Amniotic stem cell (primary cell): ENCODE measurements around the gene MFSD6.
"Not testable (repeated sequence)": the region's sequence is repeated elsewhere in the genome, so short reads cannot be mapped to it uniquely, and the experiment has no call there.

Experiments
- DNase-seq: peaks from one replicate; lab custom pipeline; 2025; lab: John Stamatoyannopoulos, UW

Gene MFSD6

DNA sequence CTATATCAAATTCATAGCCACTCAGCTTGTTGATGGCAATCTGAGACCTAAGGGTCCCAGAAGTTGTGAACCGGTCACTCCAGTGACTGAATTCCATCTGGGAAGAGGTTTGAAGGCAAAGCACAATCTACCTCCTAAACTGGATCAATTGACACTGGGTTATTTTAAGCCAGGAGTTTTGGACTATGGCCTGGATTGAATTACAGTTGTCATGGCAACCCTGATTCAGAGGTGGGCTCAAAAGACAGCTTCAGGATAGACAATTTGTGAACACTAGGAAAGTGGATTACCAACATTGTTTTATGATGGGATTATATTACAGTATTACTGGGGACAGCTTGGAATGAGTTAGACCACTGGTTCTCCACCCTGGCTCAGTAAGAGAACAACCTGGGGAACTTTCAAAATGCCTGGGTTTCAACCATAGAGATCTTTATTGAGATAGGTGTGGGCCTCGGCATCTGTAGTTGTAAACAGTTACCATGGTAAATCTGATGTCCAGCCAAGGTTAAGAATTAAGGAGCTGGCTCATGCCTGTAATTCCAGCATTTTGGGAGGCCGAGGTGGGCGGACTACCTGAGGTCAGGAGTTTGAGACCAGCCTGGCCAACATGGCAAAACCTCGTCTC is 58.8 kb downstream of the MFSD6 start:
- DNase-seq, result no peak

DNA sequence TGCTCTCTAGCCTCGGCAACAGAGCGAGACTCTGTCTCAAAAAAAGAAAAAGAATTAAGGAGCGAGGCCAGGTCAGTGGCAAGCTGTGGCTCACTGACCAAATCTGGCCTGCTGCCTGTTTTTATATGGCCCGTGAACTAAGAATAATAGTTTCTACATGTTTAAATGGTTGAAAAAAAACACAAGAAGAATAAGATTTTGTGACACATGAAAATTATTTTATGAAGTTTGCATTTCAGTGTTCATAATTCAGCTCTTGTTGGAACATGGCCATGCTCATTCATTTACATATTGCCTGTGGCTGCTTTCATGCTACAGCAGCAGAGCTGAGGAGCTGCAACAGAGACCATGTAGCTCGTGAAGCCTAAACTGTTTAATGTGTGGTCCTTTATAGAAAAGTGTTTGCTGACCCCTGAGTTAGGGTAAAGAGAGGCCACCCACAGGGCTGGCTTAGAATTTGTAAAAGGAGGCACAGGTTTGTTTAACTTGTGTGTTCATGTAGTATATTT is 59.5 kb downstream of the MFSD6 start:
- DNase-seq, result no peak

DNA sequence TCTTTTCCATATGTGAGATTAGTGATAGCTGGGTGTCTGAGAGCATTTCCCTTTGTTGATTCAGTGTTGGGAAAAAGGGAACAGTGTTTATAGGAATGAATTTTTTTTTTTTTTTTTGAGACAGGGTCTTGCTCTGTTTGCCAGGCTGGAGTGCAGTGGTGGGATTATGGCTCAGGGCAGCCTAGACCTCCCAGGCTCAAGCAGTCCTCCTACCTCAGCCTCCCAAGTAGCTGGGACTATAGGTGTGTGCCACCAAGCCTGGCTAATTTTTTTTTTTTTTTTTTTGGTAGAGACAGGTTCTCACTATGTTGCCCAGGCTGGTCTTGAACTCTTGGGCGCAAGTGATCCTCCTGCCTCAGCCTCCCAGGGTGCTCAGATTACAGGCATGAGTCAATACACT is 60.2 kb downstream of the MFSD6 start:
- DNase-seq, result not testable (repeated sequence)

DNA sequence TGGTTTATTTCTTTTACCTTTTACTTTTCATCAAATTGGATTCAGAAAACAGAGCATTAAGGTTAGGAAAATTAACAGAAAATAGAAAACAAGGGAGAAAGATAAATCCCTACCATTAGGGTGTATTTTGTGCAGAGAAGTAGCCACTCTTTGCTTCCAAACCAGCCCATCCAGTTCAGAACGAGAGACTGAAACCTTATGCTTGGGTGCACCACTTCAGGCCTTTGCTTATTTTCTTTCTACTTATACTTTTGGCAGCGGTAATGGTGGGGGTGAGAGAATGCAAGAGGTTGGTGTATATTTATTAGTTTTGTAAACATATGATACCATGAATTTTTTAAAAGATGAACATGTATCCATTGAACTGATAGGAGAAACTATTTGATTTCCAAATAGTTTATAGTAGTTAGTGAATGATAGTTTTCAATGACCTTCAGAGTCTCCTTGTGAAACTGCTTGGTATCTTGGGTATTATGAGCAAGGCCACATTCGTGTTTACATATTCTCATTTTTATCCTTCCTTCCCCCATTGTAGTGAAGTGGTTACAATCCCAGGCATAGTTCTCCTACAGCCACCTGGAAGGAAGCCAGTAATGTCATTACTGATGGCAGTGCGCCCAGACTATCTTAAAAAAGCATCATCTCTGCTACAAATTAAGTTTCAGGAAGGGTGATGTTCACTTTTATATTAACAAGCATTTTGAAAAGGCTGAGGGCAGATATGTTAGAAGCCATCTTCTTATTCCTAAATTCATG is 60.8 kb downstream of the MFSD6 start:
- DNase-seq, result peak; percentile 80

DNA sequence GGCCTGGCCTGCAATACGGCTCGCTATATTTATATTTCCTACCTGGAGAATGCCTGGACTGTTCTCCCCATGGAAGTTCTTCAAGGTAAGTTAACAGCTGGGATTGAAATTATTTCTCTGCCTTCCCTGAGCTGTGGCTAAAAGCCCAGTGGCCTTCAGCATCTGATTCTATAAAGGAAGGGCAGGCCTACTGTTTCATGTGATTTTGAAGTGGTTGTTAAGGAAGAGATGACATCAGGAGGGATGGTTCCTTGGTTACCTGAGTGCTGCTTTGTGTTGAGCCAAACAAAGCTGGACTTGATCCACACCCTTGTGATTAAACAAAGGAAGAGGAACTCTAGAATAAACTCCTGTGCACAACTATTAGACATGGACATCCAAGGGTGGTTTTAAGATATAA is 61.6 kb downstream of the MFSD6 start:
- no peak for DNase-seq

DNA sequence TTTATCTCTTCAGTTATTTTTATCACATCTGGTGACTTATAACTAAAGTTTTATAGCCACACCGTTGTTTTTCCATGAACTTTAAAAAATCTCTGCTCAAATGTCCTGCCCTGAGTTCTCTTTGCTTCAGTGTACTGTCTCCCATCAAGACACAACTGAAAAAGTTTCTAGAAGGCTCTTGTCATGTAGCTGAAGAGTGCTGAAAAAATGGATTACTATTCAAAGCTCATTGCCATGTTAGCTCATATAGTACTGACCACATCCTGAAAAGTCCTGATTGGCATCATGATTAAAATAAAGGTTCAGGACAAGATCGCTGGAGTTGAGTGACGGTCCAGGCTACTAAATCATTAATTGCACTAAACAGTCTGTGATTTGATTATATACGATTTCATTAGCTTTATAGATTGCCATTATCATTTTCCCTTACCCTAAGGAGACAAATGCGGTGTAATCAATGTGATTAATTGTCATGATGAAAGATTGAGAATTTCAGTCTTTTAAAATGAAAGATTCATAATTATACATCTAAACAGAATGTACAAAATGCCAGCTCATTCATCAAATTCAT is 62.2 kb downstream of the MFSD6 start:
- DNase-seq, result no peak

DNA sequence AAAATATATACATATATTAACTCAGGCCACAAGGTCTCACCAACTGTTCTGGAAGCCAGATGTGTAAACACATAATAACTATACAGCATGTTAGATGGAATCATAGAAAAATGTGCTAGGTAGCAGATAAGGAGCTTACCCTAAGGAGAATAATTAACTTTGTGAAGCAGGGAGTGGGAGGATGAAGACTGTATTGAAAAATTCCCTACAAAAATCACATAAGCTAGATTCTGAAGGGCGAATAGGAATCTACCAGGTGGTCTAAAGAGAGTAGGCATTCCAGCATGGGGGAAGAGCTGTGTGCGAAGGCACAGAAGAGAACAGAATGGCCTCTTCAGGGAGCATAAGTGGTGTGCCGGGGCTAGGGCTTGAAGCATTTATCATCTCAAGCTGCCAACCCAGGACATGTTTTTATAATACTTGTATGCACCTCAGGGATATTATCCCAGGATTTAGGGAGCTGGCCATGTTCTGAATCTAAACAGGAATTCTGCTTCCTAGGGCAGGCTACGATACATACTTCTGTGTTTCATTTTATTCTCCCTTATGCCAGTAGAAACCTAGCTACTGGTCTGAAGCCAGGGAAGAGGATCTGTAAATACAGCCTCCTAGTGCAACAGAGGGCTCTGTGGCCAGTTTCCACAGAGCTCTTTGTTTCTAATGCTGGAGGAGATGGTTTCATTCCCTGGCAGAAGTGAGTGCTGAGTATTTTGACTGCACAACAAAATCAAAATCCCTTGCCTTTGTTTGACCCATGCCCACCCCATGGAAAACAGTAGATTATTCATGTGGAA is 69.7 kb downstream of the MFSD6 start:
- no peak for DNase-seq

DNA sequence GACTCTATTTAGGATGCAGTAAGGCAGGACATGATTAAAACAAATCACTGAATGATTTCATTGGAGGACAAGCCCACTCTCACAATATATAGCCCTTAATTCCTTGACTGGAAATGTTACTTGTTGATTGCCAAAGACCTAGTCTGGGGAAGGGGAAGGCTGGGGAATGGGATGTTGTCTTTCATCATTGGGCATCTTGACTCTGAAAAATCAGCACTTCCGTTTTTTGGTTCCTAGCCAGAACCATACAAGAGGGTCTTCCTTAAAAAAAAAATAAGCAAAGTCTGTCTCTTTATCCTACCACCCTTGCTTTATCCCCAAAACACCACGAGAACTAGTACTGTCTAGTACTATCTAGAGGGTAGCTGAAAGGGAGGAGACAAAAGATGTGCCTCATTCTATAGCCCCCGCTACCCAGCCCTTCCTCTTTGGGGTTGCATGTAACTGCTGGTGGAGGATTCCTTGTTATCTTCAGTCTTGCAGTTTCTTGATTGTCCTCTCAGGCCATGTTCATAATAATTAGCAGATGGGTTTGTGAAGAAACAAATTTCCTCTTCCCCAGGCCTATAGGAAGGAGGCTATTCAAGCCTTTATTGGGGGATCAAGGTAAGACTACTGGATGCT is 70.5 kb downstream of the MFSD6 start:
- no peak for DNase-seq

DNA sequence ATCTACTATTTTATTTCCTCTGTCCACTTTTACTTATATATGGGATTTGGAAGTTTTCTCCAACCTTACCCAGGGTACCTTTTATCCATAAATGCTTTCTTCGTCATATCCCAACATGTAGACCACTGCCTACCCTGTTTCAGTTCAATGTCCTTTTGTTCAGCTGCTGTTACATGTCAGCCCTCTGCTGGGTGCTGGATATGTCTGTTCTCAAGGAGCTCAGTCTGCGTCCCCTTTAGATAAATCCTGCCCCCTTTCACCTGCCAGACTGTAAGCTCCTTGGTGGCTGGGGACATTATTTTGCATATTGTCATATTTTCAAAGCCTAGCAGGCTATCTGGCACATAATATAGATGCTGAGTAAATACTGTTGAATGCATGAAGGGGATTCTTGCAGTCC is 73.2 kb downstream of the MFSD6 start:
- DNase-seq, result no peak

DNA sequence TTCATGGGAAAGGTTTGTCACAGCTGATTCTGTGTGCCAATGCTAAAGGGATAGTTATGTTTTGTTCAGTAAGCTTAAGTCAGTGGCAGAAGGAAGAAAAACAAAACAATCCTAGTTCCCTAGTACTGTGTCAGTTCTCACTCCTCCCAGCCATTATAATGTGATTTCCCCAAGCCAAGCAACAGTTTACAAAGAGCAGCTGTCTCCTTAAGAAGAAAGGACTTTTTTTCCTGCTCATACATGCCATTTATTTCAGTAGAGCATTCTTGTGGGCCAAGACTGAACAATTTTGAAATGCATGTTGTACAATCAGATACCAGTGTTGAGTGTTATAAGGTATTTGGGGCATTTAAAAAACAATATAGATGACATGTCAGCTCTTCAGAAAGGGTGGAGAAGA is 74.3 kb downstream of the MFSD6 start:
- DNase-seq, result no peak

DNA sequence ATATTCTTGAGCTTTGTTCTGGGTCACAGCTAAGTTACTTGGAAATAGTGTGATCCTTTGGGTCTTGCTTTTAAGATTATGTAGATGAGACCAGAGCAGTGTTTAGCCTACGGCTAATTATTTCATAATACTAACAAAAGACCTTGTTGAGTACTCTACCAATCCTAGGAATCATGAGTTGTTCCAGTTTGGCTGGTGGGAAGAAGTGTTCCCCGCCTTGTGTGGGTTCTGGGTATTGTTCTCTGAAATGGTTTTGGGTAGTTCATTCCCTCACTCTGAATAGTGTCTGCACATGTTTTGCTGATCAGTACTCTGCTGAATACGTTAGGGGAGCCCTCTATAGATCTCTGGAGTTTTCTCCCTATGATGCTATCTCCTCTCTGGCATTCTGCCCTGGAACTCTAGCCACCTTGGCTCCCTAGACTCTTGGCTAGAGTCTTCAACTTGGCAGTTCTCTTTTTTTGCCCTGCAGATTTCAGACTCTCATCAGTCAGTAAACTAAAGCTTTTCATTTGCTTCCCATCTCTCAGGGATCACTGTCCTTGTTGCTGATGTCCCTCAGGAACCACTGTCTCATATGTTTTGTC is 78.0 kb downstream of the MFSD6 start:
- no peak for DNase-seq

DNA sequence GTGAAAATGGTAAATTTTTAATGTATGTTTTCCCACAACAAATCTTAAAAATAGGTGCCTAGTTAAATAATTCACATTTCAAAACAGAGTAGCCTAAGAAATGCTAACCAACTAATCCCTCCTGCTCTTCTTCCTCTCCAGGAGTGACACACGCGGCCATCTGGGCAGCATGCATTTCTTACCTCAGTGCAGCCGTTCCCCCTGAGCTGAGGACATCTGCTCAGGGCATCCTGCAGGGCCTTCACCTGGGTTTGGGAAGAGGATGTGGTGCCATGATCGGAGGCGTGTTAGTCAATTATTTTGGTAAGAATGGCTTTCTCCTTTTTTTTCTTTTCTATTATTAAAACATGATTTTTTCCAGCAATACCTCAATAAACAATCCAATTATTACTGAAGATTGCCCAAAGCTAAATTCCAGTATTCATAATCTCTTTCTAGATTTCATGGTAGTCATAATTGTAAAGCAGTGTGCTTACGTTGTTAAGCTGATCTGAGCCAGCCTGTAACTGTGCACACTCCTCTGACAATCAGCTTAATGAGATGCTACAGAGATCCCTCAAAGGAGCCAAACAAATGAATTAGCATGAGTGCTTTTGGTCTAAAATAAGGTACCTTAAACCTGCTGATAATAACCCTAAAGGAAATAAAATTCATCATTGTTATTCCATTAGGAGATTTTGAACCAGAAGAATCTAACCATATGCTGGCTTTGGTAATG is 80.5 kb downstream of the MFSD6 start:
- no peak for DNase-seq

DNA sequence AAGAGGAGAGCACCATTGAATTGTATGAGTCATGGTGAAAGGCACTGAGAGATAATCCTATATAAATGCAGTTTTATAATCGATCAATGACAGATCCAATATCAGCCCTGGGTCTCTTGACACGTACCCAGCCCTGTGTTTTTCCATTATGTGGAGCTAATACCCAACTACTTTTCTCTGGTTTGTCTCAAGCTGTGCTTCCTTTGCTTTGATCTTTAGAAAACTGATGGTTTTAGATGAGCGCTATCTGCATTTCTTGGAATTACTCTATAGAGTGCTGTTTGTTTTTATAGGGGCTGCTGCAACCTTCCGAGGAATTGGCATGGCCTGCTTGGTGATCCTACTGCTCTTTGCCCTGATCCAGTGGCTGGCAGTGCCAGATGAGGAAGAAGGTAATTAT is 81.3 kb downstream of the MFSD6 start:
- no peak for DNase-seq

DNA sequence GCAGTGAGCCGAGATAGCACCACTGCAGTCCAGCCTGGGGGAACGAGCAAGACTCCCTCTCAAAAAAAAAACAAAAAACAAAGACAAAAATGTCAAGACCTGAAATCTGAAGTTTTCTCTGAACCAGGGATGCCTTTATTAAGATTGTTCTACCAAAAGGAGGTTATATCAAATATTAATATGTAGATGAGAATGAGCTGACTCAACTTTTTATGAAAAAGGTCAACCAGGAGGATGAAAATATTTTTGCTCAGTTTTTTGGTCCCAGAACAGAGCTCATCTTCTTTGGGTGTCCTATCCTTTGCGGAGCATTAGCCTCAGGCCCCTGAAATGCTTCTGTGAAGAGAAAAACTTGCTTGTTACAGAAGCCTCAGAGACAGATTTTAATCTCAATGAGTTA is 82.3 kb downstream of the MFSD6 start:
- no peak for DNase-seq

DNA sequence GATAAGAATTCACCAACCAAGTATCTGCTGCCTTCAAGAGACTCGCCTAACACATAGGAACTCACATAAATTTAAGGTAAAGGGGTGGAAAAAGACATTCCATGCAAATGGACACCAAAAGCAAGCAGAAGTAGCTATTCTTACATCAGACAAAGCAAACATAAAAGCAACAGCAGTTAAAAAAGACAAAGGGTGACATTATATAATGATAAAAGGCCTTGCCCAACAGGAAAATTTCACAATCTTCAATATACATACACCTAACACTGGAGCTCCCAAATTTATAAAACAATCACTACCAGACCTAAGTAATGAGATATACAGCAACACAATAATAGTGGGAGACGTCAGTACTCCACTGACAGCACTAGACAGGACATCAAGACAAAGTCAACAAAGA is 84.9 kb downstream of the MFSD6 start:
- DNase-seq, result no peak

DNA sequence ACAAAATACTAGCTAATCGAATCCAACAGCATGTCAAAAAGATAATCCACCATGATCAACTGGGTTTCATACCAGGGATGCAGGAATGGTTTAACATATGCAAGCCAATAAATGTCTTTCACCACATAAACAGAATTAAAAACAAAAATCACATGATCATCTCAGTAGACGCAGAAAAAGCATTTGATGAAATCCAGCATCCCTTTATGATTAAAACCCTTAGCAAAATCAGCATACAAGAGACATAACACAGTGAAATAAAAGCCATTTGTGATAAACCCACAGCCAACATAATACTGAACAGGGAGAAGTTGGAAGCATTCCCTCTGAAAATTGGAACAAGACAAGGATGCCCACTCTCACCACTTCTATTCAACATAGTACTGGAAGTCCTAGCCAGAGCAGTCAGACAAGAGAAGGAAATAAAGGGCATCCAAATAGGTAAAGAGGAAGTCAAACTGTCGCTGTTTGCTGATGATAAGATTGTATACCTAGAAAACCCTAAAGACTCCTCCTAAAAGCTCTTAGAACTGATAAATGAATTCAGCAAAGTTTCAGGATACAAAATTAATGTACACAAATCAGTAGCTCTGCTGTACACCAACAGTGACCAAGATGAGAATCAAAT is 86.6 kb downstream of the MFSD6 start:
- DNase-seq, result not testable (repeated sequence)

DNA sequence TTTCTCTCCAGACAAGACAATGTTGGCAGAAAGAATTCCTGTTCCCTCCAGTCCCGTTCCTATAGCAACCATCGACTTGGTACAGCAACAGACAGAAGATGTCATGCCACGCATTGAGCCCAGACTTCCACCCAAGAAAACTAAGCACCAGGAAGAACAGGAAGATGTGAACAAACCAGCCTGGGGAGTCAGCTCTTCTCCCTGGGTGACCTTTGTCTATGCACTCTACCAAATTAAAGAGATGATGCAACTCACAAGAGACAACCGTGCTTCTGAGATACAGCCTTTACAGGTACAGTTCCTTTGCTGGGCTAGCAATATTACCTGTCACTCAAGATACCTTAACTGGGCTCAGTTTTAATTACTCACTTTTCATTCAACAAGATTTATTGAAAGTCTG is 89.3 kb downstream of the MFSD6 start:
- no peak for DNase-seq

DNA sequence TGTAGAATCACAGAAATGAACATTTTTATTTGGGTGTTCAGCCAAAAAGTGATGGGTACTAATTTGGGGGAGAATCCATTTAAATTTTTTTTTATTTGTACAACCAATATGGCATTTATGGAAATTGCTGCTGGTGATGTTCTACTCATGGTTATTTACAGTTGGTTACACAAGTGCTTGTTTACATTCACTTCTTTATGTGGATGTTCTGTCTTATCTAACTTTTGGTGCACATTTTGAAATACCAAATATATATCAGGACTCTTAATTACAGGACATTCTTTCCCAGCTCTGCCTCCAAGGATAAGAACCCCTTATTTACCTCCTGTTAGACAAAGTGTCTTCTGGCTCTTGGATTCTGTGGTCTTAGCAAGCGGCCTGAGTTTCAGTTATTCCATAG is 91.1 kb downstream of the MFSD6 start:
- DNase-seq, result no peak

DNA sequence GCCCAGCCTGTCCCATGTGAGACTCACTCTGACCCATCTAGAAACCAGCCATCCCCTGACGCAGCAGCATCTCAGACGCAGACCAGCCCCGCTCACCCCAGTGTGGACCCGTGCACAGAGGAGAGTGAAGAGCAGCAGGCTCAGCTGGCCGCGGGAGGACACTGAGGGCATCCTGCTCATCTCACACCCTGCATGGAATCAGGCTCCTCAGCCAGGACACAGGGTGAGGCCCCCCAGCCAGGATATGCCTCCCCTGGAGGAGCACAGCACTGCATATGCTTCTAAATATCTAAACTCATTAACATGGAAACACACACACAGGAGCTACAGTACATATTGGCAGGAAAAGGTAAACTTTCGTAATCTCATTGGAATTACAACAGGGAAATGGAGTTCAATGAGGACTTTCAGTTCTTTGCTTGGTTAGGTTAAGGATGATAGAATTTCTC is 91.9 kb downstream of the MFSD6 start:
- DNase-seq, result no peak

DNA sequence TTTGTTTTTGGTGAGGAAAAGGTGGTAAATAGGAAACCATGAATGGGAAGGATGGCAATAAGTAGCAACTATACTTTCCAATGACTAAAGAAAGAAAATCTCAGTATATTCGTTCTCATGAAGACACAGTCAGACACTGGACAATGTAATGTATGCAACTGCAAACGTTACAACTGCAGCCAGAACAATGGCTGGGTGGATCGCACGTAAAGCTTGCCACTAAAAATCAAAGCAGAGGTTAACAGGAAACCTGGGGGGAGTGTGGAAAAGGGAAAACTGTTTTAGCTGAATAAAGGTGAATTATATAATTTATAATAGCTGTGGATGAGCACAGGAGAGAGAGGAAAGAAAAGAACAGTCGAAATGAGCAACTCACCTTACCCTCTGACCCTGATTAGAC is 93.1 kb downstream of the MFSD6 start:
- no peak for DNase-seq
